Naive B cell (primary cell): ENCODE measurements around the gene ZFHX3. TPM values are rescaled to one million over a fixed set of nuclear protein-coding genes. Genes with fewer than 3 reads are reported as not detected.

Experiments
- ATAC-seq, 2 donors: fragments of 150-1000 bp; cut with Tn5 transposase; 2 replicates each; pipeline ENCODE4 v1.10.0; 2021; ENCODE audit warnings: low read depth in 2 of 2, mild to moderate bottlenecking in 2 of 2, moderate library complexity in 2 of 2
- DNase-seq: peaks from one replicate; pipeline ENCODE4 v3.0.0; 2022
- H3K27ac Mint-ChIP-seq, 6 donors: one replicate each; pipeline ENCODE4 v1.8.0; 2020 to 2022; ENCODE audit warnings: mild to moderate bottlenecking in 6 of 6, mixed read lengths in 6 of 6, moderate library complexity in 5 of 6, inconsistent platforms in 2 of 6
- H3K27me3 Mint-ChIP-seq, 3 donors: one replicate each; pipeline ENCODE4 v1.8.0; 2021 to 2022; ENCODE audit warnings: mixed read lengths in 3 of 3, mild to moderate bottlenecking in 1 of 3
- H3K36me3 Mint-ChIP-seq, 2 donors: one replicate each; pipeline ENCODE4 v1.8.0; 2020 to 2022; ENCODE audit warnings: mixed read lengths in 2 of 2, inconsistent platforms in 1 of 2, mild to moderate bottlenecking in 1 of 2
- H3K4me1 Mint-ChIP-seq, 3 donors: one replicate each; pipeline ENCODE4 v1.8.0; 2020 to 2022; ENCODE audit warnings: mixed read lengths in 3 of 3, inconsistent platforms in 1 of 3, mild to moderate bottlenecking in 1 of 3, moderate library complexity in 1 of 3
- H3K4me3 Mint-ChIP-seq, 8 donors: one replicate each; pipeline ENCODE4 v1.8.0; 2020 to 2022; ENCODE audit warnings: mild to moderate bottlenecking in 8 of 8, mixed read lengths in 8 of 8, moderate library complexity in 8 of 8, inconsistent platforms in 2 of 8
- H3K9me3 Mint-ChIP-seq, 7 donors: one replicate each; pipeline ENCODE4 v1.8.0; 2020 to 2022; ENCODE audit warnings: mixed read lengths in 7 of 7, mild to moderate bottlenecking in 5 of 7, inconsistent platforms in 2 of 7, moderate library complexity in 1 of 7
- polyA plus RNA-seq, 6 donors: library from polyadenylated mRNA; unstranded; fragments of 300-500 nt; fragmentation: Illumina TruSeq; gene quantifications; one replicate each; pipeline ENCODE4 v1.2.3, GENCODE V29; 2021; ENCODE audit warnings: low read depth in 6 of 6

Gene ZFHX3
- polyA plus RNA-seq, 6 donors from 2014 or later = 0.08 to 0.61 (median 0.24) TPM; not detected in 1

DNA sequence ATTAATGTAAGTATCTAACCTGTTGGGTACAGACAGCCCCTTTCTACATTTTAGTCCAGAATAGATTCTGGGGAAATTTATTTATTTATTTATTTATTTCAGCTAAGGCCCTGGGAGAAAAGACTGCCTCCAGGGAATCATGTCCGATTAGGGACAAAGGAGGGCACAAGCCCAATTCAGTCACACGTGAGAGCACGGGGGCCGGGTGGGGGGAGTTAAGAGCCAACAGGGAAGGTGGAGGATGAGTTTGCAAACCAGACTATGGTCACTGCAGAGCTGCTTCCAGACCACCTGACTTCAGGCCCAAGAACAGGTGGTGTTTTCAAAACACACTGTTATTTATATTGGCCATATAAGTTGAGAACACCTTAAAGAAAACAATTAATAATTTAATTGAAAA, 1.6 kb upstream of the ZFHX3 start:
- DNase-seq (no peak), ATAC-seq (no peak)
- peaks cover 0 to 2% (median 0%) of the 10 kb centered on the region in 7 donors for H3K9me3 Mint-ChIP-seq
- H3K36me3 Mint-ChIP-seq = no peaks in the 10 kb centered on the region
- peaks cover 0 to 4% (median 4%) of the 10 kb centered on the region in 3 donors for H3K27me3 Mint-ChIP-seq
- H3K4me1 Mint-ChIP-seq = peaks cover 9 to 16% (median 15%) of the 10 kb centered on the region in 3 donors
- peak overlapping the region in 1 of 6 donors; percentile 85 for H3K27ac Mint-ChIP-seq
- peak overlapping the region in 7 of 8 donors; percentile 9 to 88 (median 77) for H3K4me3 Mint-ChIP-seq

DNA sequence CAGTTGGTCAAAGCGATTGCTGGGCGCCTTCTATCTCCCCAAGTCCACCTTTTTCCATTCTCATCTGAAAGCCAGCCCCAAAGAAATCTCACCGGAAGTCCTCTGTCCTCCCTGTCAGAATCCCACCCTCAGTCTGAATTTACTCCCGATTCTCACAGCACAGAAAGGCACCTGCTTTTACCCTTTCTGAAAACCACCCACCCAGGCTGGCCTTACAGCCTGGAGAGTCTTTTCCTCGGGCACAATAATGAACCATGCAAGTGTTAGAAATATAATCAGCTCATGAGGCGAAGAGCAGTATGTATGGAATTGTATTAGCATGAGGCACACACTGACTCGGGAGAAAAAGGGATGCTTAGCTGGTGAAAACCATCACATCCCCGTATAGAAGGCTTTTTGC, 1.2 kb upstream of the ZFHX3 start:
- ATAC-seq = no peak

DNA sequence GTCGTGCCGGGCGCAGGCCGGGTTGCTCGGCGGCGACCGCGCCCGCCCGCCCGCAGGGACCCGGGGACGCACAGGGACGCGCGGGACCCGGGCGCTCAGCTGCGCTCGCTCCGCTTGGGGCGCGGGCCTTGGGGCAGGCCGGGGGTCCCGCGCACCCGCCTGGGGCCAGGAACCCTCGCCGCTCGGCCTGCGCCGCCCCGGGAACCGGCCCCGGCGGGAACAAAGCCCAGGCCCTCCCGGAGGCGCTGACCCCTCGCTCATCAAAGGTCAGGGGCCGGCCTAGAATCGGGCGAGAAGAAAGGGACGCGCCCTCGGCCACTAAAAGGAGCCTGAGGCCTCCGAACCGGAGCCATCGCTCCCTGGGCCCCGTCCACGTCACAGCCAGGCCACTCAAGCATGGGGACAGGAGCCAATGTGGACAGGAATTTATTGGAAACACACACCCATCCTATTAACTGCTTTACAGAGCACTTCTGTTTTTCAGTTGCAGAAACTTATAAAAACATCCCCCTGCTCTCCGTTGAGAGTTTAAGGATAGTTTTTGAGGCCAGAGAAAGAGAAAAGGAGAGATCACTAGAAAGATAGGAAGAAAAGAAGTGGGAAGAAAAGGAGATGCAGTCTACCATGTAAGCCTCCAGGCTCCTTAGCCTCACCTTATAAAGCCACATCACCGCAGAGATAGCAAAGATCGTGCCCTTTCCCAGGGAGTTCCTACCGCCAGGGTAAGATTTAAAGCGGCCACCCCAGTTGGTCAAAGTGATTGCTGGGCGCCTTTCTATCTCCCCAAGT, 558 bp upstream of the ZFHX3 start:
- no peaks in the 10 kb centered on the region for H3K36me3 Mint-ChIP-seq
- H3K4me1 Mint-ChIP-seq = peaks cover 9 to 16% (median 15%) of the 10 kb centered on the region in 3 donors
- peak overlapping the region; percentile 61 to 88 (median 74) for H3K4me3 Mint-ChIP-seq
- ATAC-seq (no peak), DNase-seq (no peak)
- peaks cover 0 to 4% (median 0%) of the 10 kb centered on the region in 3 donors for H3K27me3 Mint-ChIP-seq
- peaks cover 0 to 2% (median 0%) of the 10 kb centered on the region in 7 donors for H3K9me3 Mint-ChIP-seq
- H3K27ac Mint-ChIP-seq = peak overlapping the region in 4 of 6 donors; percentile 8 to 85 (median 41)

More for the DNA sequence above, 1.2 kb upstream of the ZFHX3 start:
- peaks cover 9 to 16% (median 15%) of the 10 kb centered on the region in 3 donors for H3K4me1 Mint-ChIP-seq
- H3K27me3 Mint-ChIP-seq = peaks cover 0 to 4% (median 0%) of the 10 kb centered on the region in 3 donors
- no peaks in the 10 kb centered on the region for H3K36me3 Mint-ChIP-seq
- peak overlapping the region in 3 of 6 donors; percentile 8 to 85 (median 27) for H3K27ac Mint-ChIP-seq
- DNase-seq = no peak
- H3K4me3 Mint-ChIP-seq = peak overlapping the region in 7 of 8 donors; percentile 64 to 88 (median 77)
- peaks cover 0 to 2% (median 0%) of the 10 kb centered on the region in 7 donors for H3K9me3 Mint-ChIP-seq

DNA sequence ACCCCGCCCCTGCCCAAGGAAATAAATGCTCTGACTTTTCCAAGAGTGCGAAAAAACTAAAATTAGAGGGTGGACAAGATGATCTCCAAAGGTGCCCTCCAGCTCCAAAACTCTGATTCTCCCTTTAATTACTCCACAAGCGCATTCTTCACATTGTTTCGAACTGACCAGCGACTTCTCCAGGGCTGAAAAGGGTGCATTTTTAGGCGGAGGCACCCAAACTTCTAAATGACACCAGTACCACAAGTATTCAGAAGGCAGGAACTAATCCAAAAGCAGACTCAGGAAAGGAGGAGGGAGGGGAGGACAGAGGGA, 750 bp downstream of the ZFHX3 start:
- Mint-ChIP-seq H3K27me3 (peaks cover 0 to 4% (median 0%) of the 10 kb centered on the region in 3 donors), H3K9me3 (peaks cover 0 to 2% (median 0%) of the 10 kb centered on the region in 7 donors), H3K27ac (peak overlapping the region in 4 of 6 donors; percentile 18 to 93 (median 81)), H3K36me3 (no peaks in the 10 kb centered on the region), H3K4me3 (peak overlapping the region; percentile 61 to 88 (median 82)), H3K4me1 (peaks cover 9 to 16% (median 15%) of the 10 kb centered on the region in 3 donors)
- no peak for ATAC-seq
- DNase-seq = no peak

DNA sequence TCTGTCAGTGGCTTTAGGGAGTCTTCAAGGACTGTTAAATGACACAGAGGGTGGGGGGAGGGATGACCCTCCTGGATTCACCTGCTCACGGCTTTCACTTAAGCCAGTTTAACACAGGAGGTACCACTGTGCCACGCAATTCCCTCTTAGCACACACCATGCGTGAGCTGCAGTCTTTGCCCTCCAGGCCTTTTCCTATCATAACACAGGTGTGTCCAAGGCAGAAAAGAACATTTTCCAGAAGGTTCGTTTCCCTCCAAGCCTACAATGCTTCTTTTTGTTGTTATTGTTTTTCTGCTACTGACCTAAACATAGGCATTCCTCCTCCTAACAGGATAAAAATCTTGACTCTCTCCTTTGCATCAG, 1.1 kb downstream of the ZFHX3 start:
- ATAC-seq (no peak), DNase-seq (no peak)
- H3K27me3 Mint-ChIP-seq = peaks cover 0 to 4% (median 0%) of the 10 kb centered on the region in 3 donors
- H3K36me3 Mint-ChIP-seq = no peaks in the 10 kb centered on the region
- peak overlapping the region in 5 of 6 donors; percentile 51 to 93 (median 57) for H3K27ac Mint-ChIP-seq
- peak overlapping the region; percentile 61 to 88 (median 82) for H3K4me3 Mint-ChIP-seq
- H3K4me1 Mint-ChIP-seq = peaks cover 9 to 16% (median 15%) of the 10 kb centered on the region in 3 donors
- H3K9me3 Mint-ChIP-seq = peaks cover 0 to 2% (median 0%) of the 10 kb centered on the region in 7 donors

DNA sequence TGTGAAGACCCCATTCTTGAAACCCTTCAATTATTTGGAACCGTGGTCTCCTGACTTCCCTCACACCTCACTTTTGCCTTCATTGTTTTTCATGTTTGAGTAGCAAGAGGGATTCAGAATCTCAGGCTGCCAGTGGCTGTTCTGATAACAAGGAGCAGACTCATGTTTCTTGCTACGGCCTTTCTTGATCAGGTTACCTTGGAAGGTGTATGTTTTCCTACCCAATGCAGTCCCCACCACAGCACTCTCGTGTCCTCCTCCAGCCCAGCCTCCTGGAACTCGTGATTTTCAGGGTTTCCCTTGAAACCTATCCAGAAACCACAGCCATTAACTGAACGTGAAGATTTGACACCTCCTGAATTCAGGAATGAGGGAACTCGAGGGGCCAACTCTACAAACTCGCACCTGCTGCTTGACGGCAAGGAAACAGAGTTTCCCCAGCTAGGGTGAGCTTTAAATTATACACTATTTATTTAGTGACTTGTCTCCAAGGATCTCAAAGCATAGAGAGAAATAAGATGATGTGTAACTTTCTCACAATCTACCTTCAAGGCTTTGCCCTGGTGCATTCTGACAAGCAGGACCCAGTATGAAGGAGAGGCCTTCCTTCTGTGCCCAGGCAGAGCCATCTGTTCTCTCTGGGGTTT, 1.6 kb downstream of the ZFHX3 start:
- Mint-ChIP-seq H3K4me3 (peak overlapping the region in 6 of 8 donors; percentile 42 to 87 (median 80)), H3K9me3 (peaks cover 0 to 2% (median 0%) of the 10 kb centered on the region in 7 donors), H3K4me1 (peaks cover 9 to 16% (median 15%) of the 10 kb centered on the region in 3 donors), H3K27me3 (peaks cover 0 to 4% (median 0%) of the 10 kb centered on the region in 3 donors), H3K27ac (peak overlapping the region in 4 of 6 donors; percentile 10 to 82 (median 39)), H3K36me3 (no peaks in the 10 kb centered on the region)
- no peak for DNase-seq
- ATAC-seq = no peak

DNA sequence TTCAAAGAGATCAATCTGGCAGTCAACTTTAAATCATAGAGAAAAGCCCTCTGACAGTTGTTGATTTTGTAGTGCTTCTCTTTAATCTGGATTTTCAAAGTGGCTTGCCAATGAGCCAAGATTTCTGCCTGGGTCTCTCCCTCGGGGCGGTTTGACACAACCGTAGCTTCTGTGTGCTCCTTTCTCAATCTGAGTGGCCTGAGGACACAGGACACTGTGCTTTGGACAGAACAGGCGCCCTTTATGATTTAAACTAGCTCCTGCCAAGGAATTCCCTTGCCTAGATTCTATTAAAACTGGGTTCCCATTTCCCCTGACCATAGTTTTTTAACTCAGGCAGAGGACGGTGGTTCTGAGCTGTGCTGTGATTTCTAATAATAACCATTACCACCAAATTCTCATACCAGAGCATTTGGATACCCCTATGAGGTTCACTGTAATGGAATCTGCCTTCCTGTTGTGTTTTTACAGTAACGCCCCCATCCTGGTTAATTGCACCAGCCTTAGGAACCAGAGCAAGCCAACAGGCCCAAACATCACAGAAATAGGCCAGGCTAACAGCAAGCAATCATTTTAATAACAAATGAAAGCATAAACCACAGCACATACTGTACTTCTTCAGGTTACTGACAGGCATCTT, 4.0 kb downstream of the ZFHX3 start:
- Mint-ChIP-seq H3K27me3 (peaks cover 0 to 4% (median 0%) of the 10 kb centered on the region in 3 donors), H3K4me3 (peak overlapping the region in 1 of 8 donors; percentile 74), H3K36me3 (no peaks in the 10 kb centered on the region), H3K4me1 (peaks cover 6 to 13% (median 13%) of the 10 kb centered on the region in 3 donors), H3K9me3 (peaks cover 0 to 2% (median 0%) of the 10 kb centered on the region in 7 donors), H3K27ac (peak overlapping the region in 1 of 6 donors; percentile 68)
- ATAC-seq = no peak
- no peak for DNase-seq

DNA sequence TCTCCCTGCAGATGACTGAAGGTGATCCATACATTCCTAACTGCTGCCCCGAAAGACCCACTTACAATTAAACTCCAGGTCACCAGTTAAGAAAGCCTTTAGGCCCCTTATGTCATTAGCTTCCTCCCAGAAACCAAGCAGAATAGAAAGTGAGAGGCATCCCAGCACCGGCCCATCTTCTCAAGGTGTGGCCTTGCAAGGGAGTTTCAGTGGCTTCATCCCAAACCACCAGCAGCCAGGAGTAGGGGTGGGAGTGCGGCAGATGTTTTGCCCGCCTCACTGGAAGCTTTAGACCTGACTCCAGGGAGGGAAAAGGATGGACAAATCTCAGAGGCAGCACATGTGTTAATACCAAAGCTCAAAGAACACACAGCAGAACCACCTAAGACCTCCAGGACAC, 5.1 kb downstream of the ZFHX3 start:
- no peak for ATAC-seq
- Mint-ChIP-seq H3K36me3 (no peaks in the 10 kb centered on the region), H3K27me3 (no peaks in the 10 kb centered on the region)

DNA sequence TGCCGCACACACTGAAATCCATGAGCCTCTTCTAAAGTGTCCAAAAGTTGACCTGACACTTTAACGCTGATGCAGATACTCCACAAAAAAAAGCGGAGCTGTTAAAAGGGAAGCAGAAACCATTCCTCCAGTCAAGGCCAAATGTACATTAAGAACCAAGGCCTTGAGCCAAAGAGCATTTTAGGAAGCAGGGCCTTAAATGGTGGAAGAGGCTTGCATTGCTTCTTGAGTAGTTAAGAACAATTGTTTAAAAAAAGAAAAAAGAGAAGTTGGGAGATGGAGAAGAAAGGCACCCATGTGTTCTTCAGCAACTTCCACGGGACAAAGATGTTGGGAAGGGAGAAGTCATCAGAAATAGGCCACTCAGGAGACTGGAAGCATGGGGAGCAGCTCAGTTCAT, 6.3 kb downstream of the ZFHX3 start:
- DNase-seq = no peak
- ATAC-seq = no peak
- Mint-ChIP-seq H3K27ac (no peak overlapping the region), H3K9me3 (no peaks in the 10 kb centered on the region), H3K4me3 (no peak overlapping the region), H3K36me3 (no peaks in the 10 kb centered on the region), H3K27me3 (no peaks in the 10 kb centered on the region), H3K4me1 (peaks cover 0 to 17% (median 0%) of the 10 kb centered on the region in 3 donors)

More for the DNA sequence above, 5.1 kb downstream of the ZFHX3 start:
- peaks cover 0 to 10% (median 8%) of the 10 kb centered on the region in 3 donors for H3K4me1 Mint-ChIP-seq
- DNase-seq = no peak
- H3K4me3 Mint-ChIP-seq = no peak overlapping the region
- no peak overlapping the region for H3K27ac Mint-ChIP-seq
- peaks cover 0 to 2% (median 0%) of the 10 kb centered on the region in 7 donors for H3K9me3 Mint-ChIP-seq

DNA sequence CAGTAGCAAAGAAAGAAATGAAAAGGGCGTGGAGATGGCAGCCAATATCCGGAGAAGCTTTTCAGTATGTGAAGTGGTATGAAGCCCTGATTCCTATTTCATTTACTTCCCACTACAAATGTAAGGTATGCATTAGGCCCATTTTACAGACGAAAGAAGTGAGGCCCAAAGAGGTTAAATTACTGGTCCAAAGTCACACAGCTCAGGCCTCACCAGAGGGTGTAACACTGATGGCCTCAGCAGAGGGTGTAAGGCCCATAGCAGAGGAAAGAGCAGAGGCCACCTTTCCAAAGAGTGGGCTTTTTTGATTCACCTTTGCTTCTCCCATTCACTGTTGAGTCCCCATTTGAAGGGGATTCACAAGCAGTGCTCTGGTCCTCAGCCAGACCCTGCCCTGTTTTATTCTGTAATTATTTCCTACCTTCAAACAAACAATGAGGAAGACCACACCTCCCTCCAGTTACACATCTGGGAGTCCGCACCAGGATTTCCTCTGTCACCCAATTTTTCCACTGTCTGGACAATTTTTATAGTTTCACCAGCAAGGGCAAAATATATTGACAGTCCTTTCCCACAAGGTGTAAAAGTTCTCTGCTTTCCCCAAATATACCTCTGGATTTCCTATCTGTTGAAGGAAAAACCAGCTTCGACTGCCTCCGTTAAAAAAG, 7.1 kb downstream of the ZFHX3 start:
- DNase-seq = no peak
- H3K4me3 Mint-ChIP-seq = no peak overlapping the region
- no peak overlapping the region for H3K27ac Mint-ChIP-seq
- no peak for ATAC-seq
- no peaks in the 10 kb centered on the region for H3K36me3 Mint-ChIP-seq
- peaks cover 0 to 7% (median 4%) of the 10 kb centered on the region in 3 donors for H3K27me3 Mint-ChIP-seq
- peaks cover 6 to 21% (median 7%) of the 10 kb centered on the region in 3 donors for H3K4me1 Mint-ChIP-seq
- no peaks in the 10 kb centered on the region for H3K9me3 Mint-ChIP-seq

DNA sequence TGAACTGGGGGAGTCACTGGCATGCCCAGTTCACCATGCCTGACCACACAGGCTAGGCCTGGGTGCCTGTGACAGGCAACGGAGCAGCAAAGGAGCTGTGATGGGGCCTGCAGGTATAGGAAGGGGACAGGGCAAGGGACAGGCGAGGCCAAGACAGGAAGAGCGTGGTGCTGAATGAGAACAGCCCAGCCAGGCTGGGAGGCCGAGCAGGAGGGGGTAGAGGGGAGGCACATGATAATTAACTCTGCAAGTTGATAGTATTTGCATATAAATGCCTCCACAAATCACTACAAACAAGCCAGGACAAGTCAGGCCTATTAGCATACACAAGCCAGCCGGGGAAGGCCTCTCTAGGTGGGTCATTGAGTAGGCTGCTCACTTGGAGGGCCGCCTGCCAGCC, 7.8 kb downstream of the ZFHX3 start:
- H3K27ac Mint-ChIP-seq = no peak overlapping the region
- no peak for DNase-seq
- H3K27me3 Mint-ChIP-seq = peaks cover 0 to 9% (median 7%) of the 10 kb centered on the region in 3 donors
- H3K9me3 Mint-ChIP-seq = no peaks in the 10 kb centered on the region
- H3K4me3 Mint-ChIP-seq = peak overlapping the region in 1 of 8 donors; percentile 9
- no peak for ATAC-seq
- H3K4me1 Mint-ChIP-seq = peaks cover 8 to 22% (median 8%) of the 10 kb centered on the region in 3 donors
- H3K36me3 Mint-ChIP-seq = no peaks in the 10 kb centered on the region

DNA sequence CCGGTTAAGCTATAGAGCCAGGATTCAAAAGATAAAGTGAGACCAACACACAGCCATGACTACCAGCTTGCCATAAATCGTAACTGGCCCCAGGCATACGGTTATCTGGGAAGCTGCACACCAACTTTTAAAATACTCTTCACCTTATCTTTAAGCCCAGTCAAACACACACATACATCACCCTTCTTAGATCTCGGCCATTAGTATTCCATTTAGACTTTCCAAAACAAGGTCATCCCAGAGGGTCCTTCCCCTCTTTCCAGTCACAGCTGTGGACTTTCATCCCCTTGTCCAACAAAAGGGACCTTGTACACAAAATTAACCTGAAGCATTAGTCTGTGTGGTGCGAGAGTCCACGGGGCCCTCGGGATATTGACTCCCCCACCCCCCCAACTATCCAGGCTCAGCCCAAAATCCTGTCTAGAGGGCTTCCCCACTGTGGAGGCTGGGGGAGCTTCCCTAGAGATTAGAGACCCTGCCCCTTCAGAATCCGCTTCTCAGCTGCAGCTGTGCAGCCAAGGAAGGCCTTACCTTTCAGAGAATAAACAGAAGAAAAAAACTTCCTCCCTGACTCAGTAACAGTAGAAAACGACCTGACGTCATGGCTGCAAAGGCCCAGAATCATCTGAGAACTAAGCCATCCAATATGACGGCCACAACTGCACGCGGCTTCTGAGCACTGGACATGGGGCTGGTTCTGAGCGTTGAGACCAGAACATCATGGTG, 9.9 kb downstream of the ZFHX3 start:
- Mint-ChIP-seq H3K36me3 (no peaks in the 10 kb centered on the region), H3K27ac (peak overlapping the region in 1 of 6 donors; percentile 30), H3K9me3 (no peaks in the 10 kb centered on the region), H3K4me3 (peak overlapping the region in 1 of 8 donors; percentile 37), H3K4me1 (peaks cover 11 to 38% (median 17%) of the 10 kb centered on the region in 3 donors), H3K27me3 (peaks cover 4 to 16% (median 16%) of the 10 kb centered on the region in 3 donors)
- no peak for ATAC-seq
- DNase-seq = no peak
